Esophagus (tissue), 2 donors: Measurements from ENCODE around the gene USO1. TPM values are rescaled to one million over a fixed set of nuclear protein-coding genes. Genes with fewer than 3 reads are reported as not detected.

ENCODE experiments used
- H3K27ac ChIP-seq, 2 donors: one replicate each; pipeline ENCODE4 v1.5.1; 2013; ENCODE audit warnings: low read depth in 2 of 2, mild to moderate bottlenecking in 2 of 2, inconsistent platforms in 1 of 2, low read length in 1 of 2, moderate library complexity in 1 of 2
- H3K27me3 ChIP-seq, 2 donors: one replicate each; pipeline ENCODE4 v1.6.1; 2013; ENCODE audit warnings: low read length in 2 of 2, control low read depth in 1 of 2, mild to moderate bottlenecking in 1 of 2; ENCODE audit not compliant: insufficient read depth in 2 of 2, control insufficient read depth in 1 of 2
- H3K36me3 ChIP-seq, 2 donors: one replicate each; pipeline ENCODE4 v1.6.1; 2013; ENCODE audit warnings: low read length in 1 of 2; ENCODE audit not compliant: control insufficient read depth in 2 of 2, insufficient read depth in 2 of 2
- H3K4me1 ChIP-seq, 2 donors: one replicate each; pipeline ENCODE4 v1.6.1; 2013; ENCODE audit warnings: low read length in 1 of 2; ENCODE audit not compliant: control insufficient read depth in 2 of 2, insufficient read depth in 2 of 2
- H3K4me3 ChIP-seq, 2 donors: one replicate each; pipeline ENCODE4 v1.5.1; 2013; ENCODE audit warnings: low read length in 2 of 2, mild to moderate bottlenecking in 2 of 2, low read depth in 1 of 2, moderate library complexity in 1 of 2
- H3K9me3 ChIP-seq, 2 donors: one replicate each; pipeline ENCODE4 v1.6.1; 2013; ENCODE audit warnings: mild to moderate bottlenecking in 2 of 2, low read depth in 1 of 2, low read length in 1 of 2, moderate library complexity in 1 of 2; ENCODE audit not compliant: control insufficient read depth in 2 of 2, insufficient read depth in 1 of 2
- WGBS, 2 donors: extraction: QIAGEN DNeasy Blood & Tissue Kit; methylation state at CpG; one replicate each; pipeline ENCODE4 v1.1.7; 2013; 5-methylcytosine and 5-hydroxymethylcytosine counted together
- polyA plus RNA-seq, 2 donors: library from polyadenylated mRNA; stranded (reverse); fragments of 200-250 nt; gene quantifications; one replicate each; pipeline ENCODE4 v1.2.3, GENCODE V29; 2013
- donor health status: healthy with polysubstance abuse.
- donor health status: Bipolar disorder and iron deficiency.

Gene USO1
- polyA plus RNA-seq, 2 donors = 33.0 to 33.6 TPM

DNA sequence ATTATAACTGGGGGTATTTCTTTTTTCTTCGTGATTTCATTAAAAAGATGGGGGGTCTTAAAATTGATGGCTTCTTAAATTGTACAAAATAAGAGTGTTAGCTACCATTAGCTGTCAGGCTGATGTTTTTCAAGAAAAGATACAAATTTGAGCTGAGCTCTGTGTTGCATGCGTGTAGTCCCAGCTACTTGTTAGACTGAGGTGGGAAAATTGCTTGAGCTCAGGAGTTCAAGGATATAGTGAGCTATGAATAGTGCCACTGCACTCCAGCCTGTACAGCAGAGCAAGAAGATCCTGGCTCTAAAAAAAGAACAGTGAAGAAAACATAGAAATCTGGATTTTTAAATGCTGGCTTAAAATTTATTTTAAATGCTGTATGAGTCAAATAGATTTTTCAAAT lies 13.0 kb downstream of the USO1 start:
- no peaks in the 10 kb centered on the region for H3K36me3 ChIP-seq
- 95 to 96% methylated on average over 2 of the region's 2 CpGs for WGBS, 2 donors
- H3K9me3 ChIP-seq = no peaks in the 10 kb centered on the region
- H3K4me1 ChIP-seq = no peaks in the 10 kb centered on the region
- no peak overlapping the region for H3K27ac ChIP-seq
- no peaks in the 10 kb centered on the region for H3K27me3 ChIP-seq
- H3K4me3 ChIP-seq = no peak overlapping the region

- Histone ChIP-seq H3K9me3 (no peaks in the 10 kb centered on the region), H3K27me3 (no peaks in the 10 kb centered on the region), H3K27ac (no peak overlapping the region), H3K36me3 (no peaks in the 10 kb centered on the region), H3K4me1 (no peaks in the 10 kb centered on the region), H3K4me3 (no peak overlapping the region)
- WGBS, 2 donors = 80 to 83% methylated on average over 2 of the region's 2 CpGs
Observed at GRCh38 chr4:75741027-75741426, 16.6 kb downstream of the USO1 start.

DNA sequence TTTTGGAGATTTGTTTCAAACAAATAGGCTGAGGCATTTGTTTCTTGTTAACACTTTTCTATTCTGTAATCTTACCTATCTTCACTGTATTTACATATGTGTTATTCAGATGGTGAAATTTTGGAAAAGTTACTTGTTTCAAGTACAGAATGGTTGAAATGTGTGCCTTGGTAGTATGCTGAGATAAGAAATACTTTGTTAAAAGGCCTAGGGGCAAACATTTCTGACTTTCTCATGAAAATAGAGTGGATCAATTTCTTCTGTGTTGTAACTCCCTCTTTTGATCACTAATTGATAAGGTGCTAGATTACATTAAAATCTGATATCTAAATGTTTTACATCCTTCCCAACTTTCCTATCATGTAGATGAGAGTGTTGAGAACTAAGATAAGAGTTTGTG lies 18.1 kb downstream of the USO1 start:
- H3K9me3 ChIP-seq = no peaks in the 10 kb centered on the region
- H3K4me1 ChIP-seq = no peaks in the 10 kb centered on the region
- H3K27me3 ChIP-seq = no peaks in the 10 kb centered on the region
- no peak overlapping the region for H3K4me3 ChIP-seq
- no peaks in the 10 kb centered on the region for H3K36me3 ChIP-seq
- H3K27ac ChIP-seq = no peak overlapping the region

- 63 to 65% methylated on average over 2 of the region's 2 CpGs for WGBS, 2 donors
- H3K9me3 ChIP-seq = no peaks in the 10 kb centered on the region
- H3K27me3 ChIP-seq = no peaks in the 10 kb centered on the region
- no peak overlapping the region for H3K4me3 ChIP-seq
- no peak overlapping the region for H3K27ac ChIP-seq
- H3K4me1 ChIP-seq = no peaks in the 10 kb centered on the region
- H3K36me3 ChIP-seq = no peaks in the 10 kb centered on the region
Observed at GRCh38 chr4:75745161-75745560, 20.8 kb downstream of the USO1 start.

GRCh38 chr4:75745721-75746199 lies 21.4 kb downstream of the USO1 start:
- 65 to 74% methylated on average over 9 of the region's 9 CpGs for WGBS, 2 donors
- Histone ChIP-seq H3K27ac (no peak overlapping the region), H3K4me1 (no peaks in the 10 kb centered on the region), H3K4me3 (no peak overlapping the region), H3K9me3 (no peaks in the 10 kb centered on the region), H3K27me3 (no peaks in the 10 kb centered on the region), H3K36me3 (no peaks in the 10 kb centered on the region)

GRCh38 chr4:75752637-75753036 lies 28.3 kb downstream of the USO1 start:
- Histone ChIP-seq H3K27me3 (no peaks in the 10 kb centered on the region), H3K4me1 (no peaks in the 10 kb centered on the region), H3K27ac (no peak overlapping the region), H3K4me3 (no peak overlapping the region), H3K36me3 (peaks cover 0 to 3% of the 10 kb centered on the region in 2 donors), H3K9me3 (no peaks in the 10 kb centered on the region)
- 97 to 98% methylated on average over 7 of the region's 7 CpGs for WGBS, 2 donors

DNA sequence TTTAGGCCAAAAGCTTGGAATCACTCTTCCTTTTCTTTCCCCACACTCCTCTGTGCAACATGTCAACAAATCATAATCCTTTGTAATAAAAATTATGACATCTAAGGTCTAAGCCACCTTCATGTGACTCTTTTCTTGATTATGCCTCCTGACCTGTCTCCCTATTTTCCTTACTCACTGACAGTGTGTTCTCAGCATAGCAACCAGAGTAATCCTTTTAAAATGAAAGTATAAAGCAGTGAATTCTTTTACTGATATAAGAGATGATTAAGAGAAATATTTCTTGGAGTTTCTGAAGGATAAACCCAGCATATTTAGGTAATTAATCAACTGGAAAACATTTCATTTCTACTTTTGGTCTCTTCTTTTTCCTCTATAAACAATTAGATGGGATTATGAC lies 44.7 kb downstream of the USO1 start:
- no peak overlapping the region for H3K4me3 ChIP-seq
- no peaks in the 10 kb centered on the region for H3K27me3 ChIP-seq
- H3K4me1 ChIP-seq = no peaks in the 10 kb centered on the region
- peaks cover 2% of the 10 kb centered on the region in 2 donors for H3K36me3 ChIP-seq
- H3K9me3 ChIP-seq = no peaks in the 10 kb centered on the region
- no peak overlapping the region for H3K27ac ChIP-seq

- Histone ChIP-seq H3K4me1 (no peaks in the 10 kb centered on the region), H3K4me3 (no peak overlapping the region), H3K9me3 (no peaks in the 10 kb centered on the region), H3K36me3 (peaks cover 2 to 5% of the 10 kb centered on the region in 2 donors), H3K27me3 (no peaks in the 10 kb centered on the region), H3K27ac (no peak overlapping the region)
- 0% methylated on average over 1 of the region's 1 CpG for WGBS, 2 donors
Observed at GRCh38 chr4:75771607-75772006, 47.2 kb downstream of the USO1 start.

- Histone ChIP-seq H3K27ac (no peak overlapping the region), H3K4me1 (no peaks in the 10 kb centered on the region), H3K36me3 (peaks cover 0 to 7% of the 10 kb centered on the region in 2 donors), H3K27me3 (no peaks in the 10 kb centered on the region), H3K9me3 (no peaks in the 10 kb centered on the region), H3K4me3 (no peak overlapping the region)
- 92 to 99% methylated on average over 2 of the region's 2 CpGs for WGBS, 2 donors
Observed at GRCh38 chr4:75777589-75777988, 53.2 kb downstream of the USO1 start.

DNA sequence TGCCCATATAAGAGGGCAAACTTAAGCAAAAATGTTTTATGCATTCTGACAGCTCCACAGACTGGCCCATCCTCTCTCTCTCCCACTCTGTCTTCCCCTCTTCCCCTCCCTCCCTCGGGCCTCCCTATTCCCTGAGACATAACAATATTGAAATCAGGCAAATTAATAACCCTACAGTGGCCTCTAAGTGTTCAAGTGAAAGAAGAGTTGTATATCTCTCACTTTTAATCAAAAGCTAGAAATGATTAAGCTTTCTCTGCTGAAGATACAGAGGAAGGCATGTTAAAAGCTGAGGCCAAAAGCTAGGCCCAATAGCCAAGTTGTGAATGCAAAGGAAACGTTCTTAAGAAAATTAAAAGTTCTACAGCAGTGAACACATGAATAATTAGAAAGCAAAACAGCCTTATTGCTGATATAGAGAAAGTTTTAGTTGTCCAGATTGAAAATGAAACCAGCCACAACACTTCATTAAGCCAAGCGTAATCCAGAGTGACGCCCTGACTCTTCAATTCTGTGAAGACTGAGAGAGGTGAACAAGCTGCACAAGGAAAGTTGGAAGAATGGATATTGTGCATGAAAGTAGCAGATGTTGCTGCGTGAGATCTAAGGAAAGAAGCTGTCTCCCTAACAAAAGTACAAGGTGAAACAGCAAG lies 54.9 kb downstream of the USO1 start:
- no peaks in the 10 kb centered on the region for H3K9me3 ChIP-seq
- H3K4me1 ChIP-seq = no peaks in the 10 kb centered on the region
- H3K4me3 ChIP-seq = no peak overlapping the region
- H3K36me3 ChIP-seq = peaks cover 3 to 7% of the 10 kb centered on the region in 2 donors
- WGBS, 2 donors = 80 to 89% methylated on average over 5 of the region's 5 CpGs
- H3K27ac ChIP-seq = no peak overlapping the region
- H3K27me3 ChIP-seq = no peaks in the 10 kb centered on the region
